HEK293 (cell line): Measurements from ENCODE around the gene SLK.

ENCODE experiments used
- CTCF ChIA-PET: fragments of 350-600 bp; formaldehyde crosslinking; extraction: SDS; loops from one replicate; lab custom pipeline; 2021; ENCODE audit warnings: antibody characterized with exemption; lab: Yijun Ruan, JAX
- POLR2A ChIA-PET: fragments of 300-600 bp; formaldehyde crosslinking; extraction: SDS; loops from one replicate; lab custom pipeline; 2020; ENCODE audit warnings: antibody characterized with exemption, inconsistent platforms; lab: Yijun Ruan, JAX
- H3K27ac ChIP-seq: fragments of 200-500 bp; sonication (Bioruptor generic); 2 replicates; pipeline ENCODE4 v1.5.1; 2014; ENCODE audit warnings: low read depth, low read length, control low read depth, inconsistent platforms; ENCODE audit errors: extremely low read depth
- H3K36me3 ChIP-seq, 2 experiments: fragments of 200-500 bp in 1 of 2; sonication (Bioruptor generic) in 1 of 2; 1 replicate in 1 of 2; 2 replicates in 1 of 2; pipeline ENCODE4 v1.5.1; 2014 to 2017; ENCODE audit warnings: inconsistent platforms in 2 of 2, low read length in 2 of 2; ENCODE audit not compliant: control insufficient read depth in 2 of 2, insufficient read depth in 1 of 2
- H3K4me1 ChIP-seq: fragments of 200-500 bp; sonication (Bioruptor generic); 2 replicates; pipeline ENCODE4 v1.5.1; 2014; ENCODE audit warnings: mild to moderate bottlenecking, low read length, inconsistent platforms; ENCODE audit not compliant: control insufficient read depth, insufficient read depth
- H3K4me3 ChIP-seq: 2 replicates; pipeline ENCODE4 v1.5.1; 2011; ENCODE audit warnings: low read depth, mild to moderate bottlenecking, control low read depth, low read length, moderate library complexity
- H3K9me3 ChIP-seq: fragments of 200-500 bp; sonication (Bioruptor generic); 2 replicates; pipeline ENCODE4 v1.5.1; 2014; ENCODE audit warnings: low read depth, low read length, inconsistent platforms; ENCODE audit not compliant: control insufficient read depth, insufficient read depth
- AEBP2 ChIP-seq: fragments of 450-650 bp; formaldehyde crosslinking; IDR thresholded peaks from 2 replicates; pipeline ENCODE4 v1.5.1; 2016; ENCODE audit warnings: missing biosample characterization, missing genetic modification characterization, borderline replicate concordance
- EGR2 ChIP-seq: fragments of 450-650 bp; formaldehyde crosslinking; IDR thresholded peaks from 2 replicates; pipeline ENCODE4 v1.5.1; 2016; ENCODE audit warnings: low read depth, missing biosample characterization, missing genetic modification characterization
- GLI2 ChIP-seq: fragments of 450-650 bp; formaldehyde crosslinking; IDR thresholded peaks from 2 replicates; pipeline ENCODE4; 2017; ENCODE audit warnings: missing biosample characterization, missing genetic modification characterization, low read depth, borderline replicate concordance
- OSR2 ChIP-seq: fragments of 450-650 bp; formaldehyde crosslinking; IDR thresholded peaks from 2 replicates; pipeline ENCODE4 v1.5.1; 2016; ENCODE audit warnings: missing biosample characterization, missing genetic modification characterization
- PBX3 ChIP-seq: sonication (generic); formaldehyde crosslinking; IDR thresholded peaks from 2 replicates; pipeline ENCODE4 v1.8.1; 2022; ENCODE audit warnings: mild to moderate bottlenecking, moderate library complexity, missing genetic modification reagents
- RBAK ChIP-seq: fragments of 450-650 bp; formaldehyde crosslinking; IDR thresholded peaks from 2 replicates; pipeline ENCODE4 v1.5.1; 2016; ENCODE audit warnings: missing biosample characterization, missing genetic modification characterization
- SCRT2 ChIP-seq: fragments of 450-650 bp; formaldehyde crosslinking; IDR thresholded peaks from 2 replicates; pipeline ENCODE4 v1.5.1; 2016; ENCODE audit warnings: missing biosample characterization, missing genetic modification characterization
- ZBTB6 ChIP-seq: fragments of 450-650 bp; formaldehyde crosslinking; IDR thresholded peaks from 2 replicates; pipeline ENCODE4 v1.5.1; 2017; ENCODE audit warnings: missing biosample characterization, missing genetic modification characterization
- ZNF10 ChIP-seq: fragments of 450-650 bp; formaldehyde crosslinking; IDR thresholded peaks from 2 replicates; pipeline ENCODE4 v1.5.1; 2017; ENCODE audit warnings: missing biosample characterization, missing genetic modification characterization
- ZNF169 ChIP-seq: fragments of 450-650 bp; formaldehyde crosslinking; IDR thresholded peaks from 2 replicates; pipeline ENCODE4 v1.5.1; 2016; ENCODE audit warnings: missing biosample characterization, missing genetic modification characterization
- ZNF223 ChIP-seq: fragments of 450-650 bp; formaldehyde crosslinking; IDR thresholded peaks from 2 replicates; pipeline ENCODE4 v1.5.1; 2016; ENCODE audit warnings: missing biosample characterization, missing genetic modification characterization
- ZNF274 ChIP-seq, 2 experiments: fragments of 200-500 bp in 1 of 2; fragments of 450-650 bp in 1 of 2; sonication (Bioruptor generic) in 1 of 2; formaldehyde crosslinking in 1 of 2; IDR thresholded peaks; 2 replicates each; pipeline versions ENCODE4 v1.5.1 to v1.6.1; 2014 to 2016; ENCODE audit warnings: borderline replicate concordance in 1 of 2, inconsistent platforms in 1 of 2, low read length in 1 of 2, missing biosample characterization in 1 of 2, missing genetic modification characterization in 1 of 2
- ZNF354C ChIP-seq: fragments of 450-650 bp; formaldehyde crosslinking; IDR thresholded peaks from 2 replicates; pipeline ENCODE4 v1.5.1; 2016; ENCODE audit warnings: missing biosample characterization, missing genetic modification characterization, low read depth, borderline replicate concordance
- ZNF571 ChIP-seq: fragments of 450-650 bp; formaldehyde crosslinking; IDR thresholded peaks from 2 replicates; pipeline ENCODE4 v1.5.0; 2017; ENCODE audit warnings: missing biosample characterization, missing genetic modification characterization
- ZNF580 ChIP-seq: fragments of 450-650 bp; formaldehyde crosslinking; IDR thresholded peaks from 2 replicates; pipeline ENCODE4 v1.5.1; 2016; ENCODE audit warnings: missing biosample characterization, missing genetic modification characterization
- ZNF785 ChIP-seq: fragments of 450-650 bp; formaldehyde crosslinking; IDR thresholded peaks from 2 replicates; pipeline ENCODE4 v1.5.1; 2016; ENCODE audit warnings: missing biosample characterization, missing genetic modification characterization
- ZNF830 ChIP-seq: fragments of 450-650 bp; IDR thresholded peaks from 2 replicates; pipeline ENCODE4 v1.5.0; 2018; ENCODE audit warnings: missing biosample characterization, missing genetic modification characterization, low read depth, mild to moderate bottlenecking, moderate library complexity

The SLK gene

GRCh38 chr10:104029521-104029860 lies 62.6 kb downstream of the SLK start (continued):
- TF ChIP-seq AEBP2 (tag by site-specific recombination): no peak

- POLR2A ChIA-PET: no interaction called here
- Histone ChIP-seq H3K4me3 (no peak overlapping the region), H3K27ac (no peak overlapping the region), H3K36me3 (peaks cover 7 to 12% of the 10 kb centered on the region in 2 experiments), H3K4me1 (no peaks in the 10 kb centered on the region), H3K9me3 (no peaks in the 10 kb centered on the region)
- CTCF ChIA-PET: interaction anchor here (0.5 to 1.3 kb wide), 4 partner anchors 143 to 243 kb away, joined by 3 to 5 read pairs (median 3); no protein-coding TSS in a partner anchor
- no peak for TF ChIP-seq ZNF785 (tag by site-specific recombination)
- TF ChIP-seq ZNF830: no peak
- TF ChIP-seq GLI2 (tag by site-specific recombination): no peak
Measured at GRCh38 chr10:104031631-104032030, 64.7 kb downstream of the SLK start.

- H3K36me3 ChIP-seq: peaks cover 7 to 12% of the 10 kb centered on the region in 2 experiments
- CTCF ChIA-PET: interaction anchor here (1.3 kb wide), 1 partner anchor 147 kb away, joined by 5 read pairs; no protein-coding TSS in a partner anchor
- POLR2A ChIA-PET: no interaction called here
- no peaks in the 10 kb centered on the region for H3K4me1 ChIP-seq
- no peak overlapping the region for H3K27ac ChIP-seq
- H3K9me3 ChIP-seq: no peaks in the 10 kb centered on the region
- H3K4me3 ChIP-seq: no peak overlapping the region
- no peak for TF ChIP-seq RBAK (tag by site-specific recombination)
- TF ChIP-seq ZBTB6: no peak
- TF ChIP-seq ZNF169 (tag by site-specific recombination): no peak
- TF ChIP-seq EGR2 (tag by site-specific recombination): no peak
- no peak for TF ChIP-seq PBX3 (CRISPR knock-in tag)
- TF ChIP-seq ZNF223 (tag by site-specific recombination): no peak
- no peak for TF ChIP-seq SCRT2
- TF ChIP-seq OSR2 (tag by site-specific recombination): no peak
- no peak for TF ChIP-seq ZNF10 (tag by site-specific recombination)
- TF ChIP-seq ZNF354C (tag by site-specific recombination): no peak
- TF ChIP-seq ZNF580: no peak
- TF ChIP-seq ZNF274 (IDR thresholded peaks at IDR 0.05; ENCODE audit: low read length): no peak
- TF ChIP-seq ZNF274 (tag by site-specific recombination; IDR thresholded peaks at IDR 0.05; ENCODE audit: borderline replicate concordance): no peak
- TF ChIP-seq ZNF571: no peak
- TF ChIP-seq, all 188 proteins: peak for 0
Measured at GRCh38 chr10:104032144-104032775, 65.3 kb downstream of the SLK start.
